Body of pancreas (tissue), 4 donors: ENCODE data around the gene SORCS2. TPM values are rescaled to one million over a fixed set of nuclear protein-coding genes. Genes with fewer than 3 reads are reported as not detected.
"Not testable (repeated sequence)": the region's sequence is repeated elsewhere in the genome, so short reads cannot be mapped to it uniquely, and the experiment has no call there.

ENCODE experiments used
- ATAC-seq: fragments of 150-250 bp; one replicate; pipeline ENCODE4 v1.9.1; 2016
- DNase-seq, 4 donors: peaks; one replicate each; pipeline ENCODE4 v3.0.0-alpha.2; 2019
- H3K27ac ChIP-seq, 4 donors: fragments of 200-600 bp; sonication (generic); 1 replicate in 3 of 4; 2 replicates in 1 of 4; pipeline versions ENCODE4 v1.5.1 to v1.6.1; 2016 to 2019; ENCODE audit warnings: mild to moderate bottlenecking in 1 of 4, mixed read lengths in 1 of 4, moderate library complexity in 1 of 4
- H3K27me3 ChIP-seq, 2 donors: fragments of 200-600 bp; sonication (generic); one replicate each; pipeline ENCODE4 v1.6.0; 2016; ENCODE audit warnings: mild to moderate bottlenecking in 1 of 2
- H3K36me3 ChIP-seq, 2 donors: fragments of 200-600 bp; sonication (generic); replicated peaks in 1 of 2; 2 replicates each; pipeline ENCODE4 v1.5.1; 2016; ENCODE audit warnings: low read depth in 2 of 2; ENCODE audit not compliant: insufficient read depth in 1 of 2
- H3K4me1 ChIP-seq: fragments of 200-600 bp; sonication (generic); one replicate; pipeline ENCODE4 v1.6.0; 2016
- H3K4me3 ChIP-seq, 2 donors: fragments of 200-600 bp; sonication (generic); 1 replicate in 1 of 2; 2 replicates in 1 of 2; pipeline ENCODE4 v1.5.1; 2016 to 2019
- H3K9me3 ChIP-seq, 3 donors: fragments of 200-600 bp; sonication (generic); 1 replicate in 2 of 3; 2 replicates in 1 of 3; pipeline ENCODE4 v1.5.1; 2016
- CTCF ChIP-seq, 7 experiments: fragments of 450-650 bp in 4 of 7; fragments of 200-600 bp in 3 of 7; sonication (generic) in 3 of 7; IDR thresholded peaks; one replicate each; pipeline ENCODE4 v1.5.1; 2016 to 2019; ENCODE audit warnings: antibody characterized with exemption in 7 of 7
- POLR2A ChIP-seq, 3 donors: fragments of 450-650 bp; IDR thresholded peaks; one replicate each; pipeline ENCODE4 v1.6.1; 2016; ENCODE audit warnings: antibody characterized with exemption in 3 of 3, mild to moderate bottlenecking in 2 of 3
- WGBS, 2 donors: methylation state at CpG; one replicate each; pipeline ENCODE4 v1.1.5; 2017; 5-methylcytosine and 5-hydroxymethylcytosine counted together
- intact Hi-C: fragments of 100-400 bp; cut with DNase I; formaldehyde crosslinking; loops from one replicate; pipeline ENCODE4 v1.15.1; 2023
- total RNA-seq, 2 donors: library from RNA; depleted of rRNA; stranded (reverse); fragments of >200 nt; gene quantifications; one replicate each; pipeline ENCODE4 v1.1.0, GENCODE V29; 2016

The SORCS2 gene
- total RNA-seq, 2 donors from 2014 or later = 0.26 to 0.33 TPM

- Histone ChIP-seq H3K4me3 (no peak overlapping the region), H3K36me3 (no peaks in the 10 kb centered on the region), H3K27ac (no peak overlapping the region), H3K9me3 (peaks cover 0 to 36% (median 0%) of the 10 kb centered on the region in 3 donors), H3K27me3 (no peaks in the 10 kb centered on the region), H3K4me1 (no peaks in the 10 kb centered on the region)
- 52 to 55% methylated on average over 6 of the region's 6 CpGs for WGBS, 2 donors
- ATAC-seq (no peak), DNase-seq (no peak)
- intact Hi-C loops = no loop called here
- TF ChIP-seq CTCF (IDR thresholded peaks at IDR 0.05) = no peak
- TF ChIP-seq POLR2A (IDR thresholded peaks at IDR 0.05) = no peak
Observed at GRCh38 chr4:7575426-7575825, 383.1 kb downstream of the SORCS2 start.

- H3K4me3 ChIP-seq, intact Hi-C loops, H3K27ac ChIP-seq, H3K27me3 ChIP-seq, DNase-seq, H3K36me3 ChIP-seq, ATAC-seq, H3K4me1 ChIP-seq: not testable (repeated sequence)
- peaks cover 0 to 36% (median 0%) of the 10 kb centered on the region in 3 donors for H3K9me3 ChIP-seq
- 61 to 67% methylated on average over 11 of the region's 11 CpGs for WGBS, 2 donors
Observed at GRCh38 chr4:7577361-7578039, 385.2 kb downstream of the SORCS2 start.

- intact Hi-C loops = no loop called here
Observed at GRCh38 chr4:7581477-7581876, 389.1 kb downstream of the SORCS2 start.

GRCh38 chr4:7582313-7583097, 390.2 kb downstream of the SORCS2 start:
- Histone ChIP-seq H3K9me3 (peaks cover 0 to 11% (median 0%) of the 10 kb centered on the region in 3 donors), H3K4me1 (no peaks in the 10 kb centered on the region), H3K27me3 (no peaks in the 10 kb centered on the region), H3K27ac (no peak overlapping the region), H3K4me3 (no peak overlapping the region), H3K36me3 (no peaks in the 10 kb centered on the region)
- TF ChIP-seq CTCF (IDR thresholded peaks at IDR 0.05) (no peak), POLR2A (IDR thresholded peaks at IDR 0.05) (no peak)
- ATAC-seq (no peak), DNase-seq (no peak)
- intact Hi-C loops = no loop called here
- 78 to 82% methylated on average over 16 of the region's 16 CpGs for WGBS, 2 donors

More at GRCh38 chr4:7581477-7581876, 389.1 kb downstream of the SORCS2 start:
- no peaks in the 10 kb centered on the region for H3K27me3 ChIP-seq
- H3K9me3 ChIP-seq = peaks cover 0 to 22% (median 0%) of the 10 kb centered on the region in 3 donors
- TF ChIP-seq CTCF (IDR thresholded peaks at IDR 0.05) (no peak), POLR2A (IDR thresholded peaks at IDR 0.05) (no peak)
- peak in 1 of 4 donors; percentile 16 for DNase-seq
- WGBS, 2 donors = 29 to 54% methylated on average over 4 to 8 of the region's 8 CpGs
- H3K4me1 ChIP-seq = no peaks in the 10 kb centered on the region
- ATAC-seq = no peak
- no peak overlapping the region for H3K4me3 ChIP-seq
- no peak overlapping the region for H3K27ac ChIP-seq
- no peaks in the 10 kb centered on the region for H3K36me3 ChIP-seq

GRCh38 chr4:7584098-7584497, 391.8 kb downstream of the SORCS2 start:
- Histone ChIP-seq H3K36me3 (no peaks in the 10 kb centered on the region), H3K4me1 (no peaks in the 10 kb centered on the region), H3K4me3 (no peak overlapping the region), H3K27ac (no peak overlapping the region), H3K9me3 (no peaks in the 10 kb centered on the region), H3K27me3 (no peaks in the 10 kb centered on the region)
- DNase-seq (no peak), ATAC-seq (no peak)
- TF ChIP-seq CTCF (IDR thresholded peaks at IDR 0.05) (no peak), POLR2A (IDR thresholded peaks at IDR 0.05) (no peak)
- intact Hi-C loops = no loop called here
- whole genome bisulfite sequencing, 2 donors = 48 to 57% methylated on average over 1 of the region's 1 CpG
